ENCODE results near the gene IKBIP.
A peak's percentile ranks its signal among the peaks of the same experiment; 100 is the strongest.
"Not testable (repeated sequence)": the region's sequence is repeated elsewhere in the genome, so short reads cannot be mapped to it uniquely, and the experiment has no call there.

IKBIP gene

GRCh38 chr12:98635657-98636323 lies 8.8 kb downstream of the IKBIP start:
- peak; percentile 24 to 98 (median 73) for DNase-seq

- no peak for DNase-seq
These were observed 25.6 kb downstream of the IKBIP start for GRCh38 chr12:98618952-98619351.

GRCh38 chr12:98612696-98613334 lies 31.8 kb downstream of the IKBIP start:
- no peak for DNase-seq

GRCh38 chr12:98610596-98610995 lies 34.0 kb downstream of the IKBIP start:
- DNase-seq, result no peak

- DNase-seq, result no peak
These were observed 38.1 kb downstream of the IKBIP start for GRCh38 chr12:98606359-98606988.

GRCh38 chr12:98601924-98602323 lies 42.7 kb downstream of the IKBIP start:
- no peak for DNase-seq

GRCh38 chr12:98597313-98597712 lies 47.3 kb downstream of the IKBIP start:
- not testable (repeated sequence) for DNase-seq

GRCh38 chr12:98595243-98595988 lies 49.2 kb downstream of the IKBIP start:
- no peak for DNase-seq

GRCh38 chr12:98594050-98594835 lies 50.3 kb downstream of the IKBIP start:
- peak in 2 of 3 experiments; percentile 70 to 73 for DNase-seq

GRCh38 chr12:98593351-98594049 lies 51.1 kb downstream of the IKBIP start, which contains the start of gene SLC25A3:
TSS of gene SLC25A3 (plus strand) at chr12:98593686. CDS start at chr12:98593979, 293 bp downstream.
- peak; percentile 98 to 99 (median 99) for DNase-seq

- no peak for DNase-seq
These were observed 51.7 kb downstream of the IKBIP start for GRCh38 chr12:98592825-98593322.

- no peak for DNase-seq
These were observed 53.4 kb downstream of the IKBIP start for GRCh38 chr12:98591209-98591608.

GRCh38 chr12:98587084-98587483 lies 57.5 kb downstream of the IKBIP start:
- peak in 2 of 3 experiments; percentile 19 to 96 for DNase-seq

GRCh38 chr12:98582093-98582492 lies 62.5 kb downstream of the IKBIP start:
- DNase-seq, result no peak

GRCh38 chr12:98581101-98581500 lies 63.5 kb downstream of the IKBIP start:
- DNase-seq, result no peak

GRCh38 chr12:98580695-98581094 lies 63.9 kb downstream of the IKBIP start:
- DNase-seq, result no peak

- DNase-seq, result no peak
These were observed 64.8 kb downstream of the IKBIP start for GRCh38 chr12:98579835-98580234.

- DNase-seq, result no peak
These were observed 65.2 kb downstream of the IKBIP start for GRCh38 chr12:98579347-98579746.

GRCh38 chr12:98578821-98579220 lies 65.8 kb downstream of the IKBIP start:
- no peak for DNase-seq

GRCh38 chr12:98578392-98578791 lies 66.2 kb downstream of the IKBIP start:
- DNase-seq, result no peak

- DNase-seq, result not testable (repeated sequence)
These were observed 67.8 kb downstream of the IKBIP start for GRCh38 chr12:98576795-98577194.

GRCh38 chr12:98575013-98575412 lies 69.6 kb downstream of the IKBIP start:
- DNase-seq, result no peak

Data from NCI-H1417 (cell line).